OCI-LY1 (cell line): Measurements from ENCODE around the gene ANKRD16.

Source experiments
- H2AFZ ChIP-seq: fragments of 200-600 bp; sonication (generic), shearing (Covaris generic); 2 replicates; pipeline ENCODE4 v1.6.0; 2014; ENCODE audit warnings: antibody characterized with exemption, mild to moderate bottlenecking, low read length
- H3F3A ChIP-seq: fragments of 200-600 bp; sonication (generic), shearing (Covaris generic); 2 replicates; pipeline ENCODE4 v1.6.0; 2014; ENCODE audit warnings: mild to moderate bottlenecking, antibody characterized with exemption, low read length, moderate library complexity; ENCODE audit not compliant: insufficient read depth
- H3K27ac ChIP-seq: fragments of 200-600 bp; sonication (generic); 2 replicates; pipeline ENCODE4 v1.5.1; 2014; ENCODE audit warnings: low read length, mixed run types, mild to moderate bottlenecking, low read depth; ENCODE audit not compliant: poor library complexity, severe bottlenecking
- H3K27me3 ChIP-seq: fragments of 200-600 bp; sonication (generic); 2 replicates; pipeline ENCODE4 v1.6.0; 2014; ENCODE audit warnings: antibody characterized with exemption, mild to moderate bottlenecking, low read length, moderate library complexity; ENCODE audit not compliant: insufficient read depth
- H3K36me3 ChIP-seq: fragments of 200-600 bp; sonication (generic); 2 replicates; pipeline ENCODE4 v1.6.1; 2014; ENCODE audit warnings: mild to moderate bottlenecking, antibody characterized with exemption, low read length, moderate library complexity, mixed read lengths; ENCODE audit not compliant: insufficient read depth
- H3K4me1 ChIP-seq: fragments of 200-600 bp; sonication (generic); 2 replicates; pipeline ENCODE4 v1.5.1; 2014; ENCODE audit warnings: mild to moderate bottlenecking, low read length, moderate library complexity; ENCODE audit not compliant: insufficient read depth, severe bottlenecking
- H3K4me2 ChIP-seq: fragments of 200-600 bp; sonication (generic), shearing (Covaris generic); 2 replicates; pipeline ENCODE4 v1.6.1; 2014; ENCODE audit warnings: low read length
- H3K4me3 ChIP-seq: fragments of 200-600 bp; sonication (generic); 2 replicates; pipeline ENCODE4 v1.5.1; 2014; ENCODE audit warnings: low read length, low read depth, mild to moderate bottlenecking, mixed read lengths; ENCODE audit not compliant: poor library complexity, severe bottlenecking
- H3K79me2 ChIP-seq: fragments of 200-600 bp; shearing (Covaris generic); 2 replicates; pipeline ENCODE4 v1.6.1; 2016; ENCODE audit warnings: mixed run types, low read length, mixed read lengths; ENCODE audit not compliant: insufficient read depth
- H3K9ac ChIP-seq: fragments of 200-600 bp; sonication (generic), shearing (Covaris generic); 2 replicates; pipeline ENCODE4 v1.6.1; 2014; ENCODE audit warnings: mild to moderate bottlenecking, low read length, mixed read lengths
- H3K9me2 ChIP-seq: fragments of 200-600 bp; sonication (generic), shearing (Covaris generic); 2 replicates; pipeline ENCODE4 v1.6.1; 2014; ENCODE audit warnings: low read depth, mild to moderate bottlenecking, low read length, mixed read lengths
- H3K9me3 ChIP-seq: fragments of 200-600 bp; shearing (Covaris generic); 2 replicates; pipeline ENCODE4 v1.6.1; 2014; ENCODE audit warnings: low read length, mixed read lengths
- H4K20me1 ChIP-seq: fragments of 200-600 bp; sonication (generic), shearing (Covaris generic); 2 replicates; pipeline ENCODE4 v1.6.0; 2016; ENCODE audit warnings: mild to moderate bottlenecking, low read length; ENCODE audit not compliant: insufficient read depth
- CTCF ChIP-seq: fragments of 200-600 bp; sonication (generic), shearing (Covaris generic); IDR thresholded peaks from 2 replicates; pipeline ENCODE4 v1.5.1; 2017; ENCODE audit warnings: mild to moderate bottlenecking, antibody characterized with exemption, low read length, moderate library complexity, mixed read lengths
- EZH2 ChIP-seq: fragments of 200-600 bp; sonication (generic), shearing (Covaris generic); IDR thresholded peaks from 2 replicates; pipeline ENCODE4 v1.8.0; 2017; ENCODE audit warnings: borderline replicate concordance, mixed run types, mild to moderate bottlenecking, antibody characterized with exemption, low read length, moderate library complexity, mixed read lengths

ANKRD16 gene

GRCh38 chr10:5858811-5859210 is 30.9 kb downstream of the ANKRD16 start:
- H3K27me3 ChIP-seq = no peaks in the 10 kb centered on the region
- peaks cover 45% of the 10 kb centered on the region for H3K4me1 ChIP-seq
- H3K4me3 ChIP-seq = no peak overlapping the region
- H3K9me3 ChIP-seq = no peaks in the 10 kb centered on the region
- no peak for TF ChIP-seq EZH2
- no peak for TF ChIP-seq CTCF
- no peaks in the 10 kb centered on the region for H3F3A ChIP-seq
- no peak overlapping the region for H3K4me2 ChIP-seq
- H3K9ac ChIP-seq = no peak overlapping the region
- no peaks in the 10 kb centered on the region for H3K9me2 ChIP-seq
- H3K27ac ChIP-seq = no peak overlapping the region
- no peak overlapping the region for H2AFZ ChIP-seq
- no peaks in the 10 kb centered on the region for H4K20me1 ChIP-seq
- no peaks in the 10 kb centered on the region for H3K36me3 ChIP-seq
- no peaks in the 10 kb centered on the region for H3K79me2 ChIP-seq

DNA sequence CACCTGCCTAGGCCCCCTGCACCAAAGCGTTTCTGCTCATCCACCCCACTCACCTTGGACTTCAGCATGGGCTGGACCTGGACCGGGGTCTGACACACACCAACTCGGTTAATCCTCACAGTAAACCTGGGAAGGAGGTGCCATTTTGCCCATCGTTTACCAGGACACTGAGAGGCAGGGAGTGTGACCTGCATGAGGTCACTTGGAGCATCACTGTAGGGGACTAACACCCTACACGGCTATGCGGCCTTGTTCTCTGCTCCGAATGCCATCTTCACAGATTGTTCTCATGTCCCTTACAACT is 33.0 kb downstream of the ANKRD16 start:
- Histone ChIP-seq H3K4me1 (peaks cover 51% of the 10 kb centered on the region), H3K79me2 (no peaks in the 10 kb centered on the region), H3K4me2 (no peak overlapping the region), H3K36me3 (no peaks in the 10 kb centered on the region), H3K9me2 (no peaks in the 10 kb centered on the region), H2AFZ (no peak overlapping the region), H3K9ac (no peak overlapping the region), H3K9me3 (no peaks in the 10 kb centered on the region), H3K27ac (peak overlapping the region; percentile 87), H3F3A (peaks cover 3% of the 10 kb centered on the region; the same call in 1 of the 2 replicates), H3K4me3 (no peak overlapping the region), H3K27me3 (no peaks in the 10 kb centered on the region), H4K20me1 (no peaks in the 10 kb centered on the region)
- TF ChIP-seq CTCF (no peak), EZH2 (no peak)

GRCh38 chr10:5855979-5856700 is 33.6 kb downstream of the ANKRD16 start:
- no peaks in the 10 kb centered on the region for H3K27me3 ChIP-seq
- H3K27ac ChIP-seq = peak overlapping the region; percentile 87
- H3K4me3 ChIP-seq = no peak overlapping the region
- H3K9ac ChIP-seq = no peak overlapping the region
- H3K36me3 ChIP-seq = no peaks in the 10 kb centered on the region
- H3K4me2 ChIP-seq = no peak overlapping the region
- no peak overlapping the region for H2AFZ ChIP-seq
- H3K9me2 ChIP-seq = no peaks in the 10 kb centered on the region
- H4K20me1 ChIP-seq = no peaks in the 10 kb centered on the region
- H3K9me3 ChIP-seq = no peaks in the 10 kb centered on the region
- no peak for TF ChIP-seq EZH2
- TF ChIP-seq CTCF = no peak
- H3K4me1 ChIP-seq = peaks cover 54% of the 10 kb centered on the region
- H3F3A ChIP-seq = peaks cover 3% of the 10 kb centered on the region; the same call in 1 of the 2 replicates
- H3K79me2 ChIP-seq = no peaks in the 10 kb centered on the region
